ENCODE data around the gene GPATCH3. TPM values are rescaled to one million over a fixed set of nuclear protein-coding genes. Genes with fewer than 3 reads are reported as not detected.

The GPATCH3 gene
- total RNA-seq, 1 donor from 2014 or later, result 20.4 TPM

GRCh38 chr1:26861889-26862378 lies 38.3 kb downstream of the GPATCH3 start:
- no peak for DNase-seq (ENCODE audit: extremely low spot score, unreplicated experiment)
- Mint-ChIP-seq H3K27me3 (ENCODE audit: unreplicated experiment) (no peaks in the 10 kb centered on the region), H3K4me1 (ENCODE audit: unreplicated experiment) (peaks cover 22% of the 10 kb centered on the region), H3K4me3 (ENCODE audit: unreplicated experiment) (no peak overlapping the region), H3K9me3 (ENCODE audit: unreplicated experiment) (no peaks in the 10 kb centered on the region), H3K27ac (ENCODE audit: unreplicated experiment) (no peak overlapping the region), H3K36me3 (ENCODE audit: unreplicated experiment) (no peaks in the 10 kb centered on the region)
- TF ChIP-seq CTCF (IDR thresholded peaks at IDR 0.05), result no peak

- peak; percentile 41 for TF ChIP-seq CTCF (IDR thresholded peaks at IDR 0.05)
- no peak for DNase-seq (ENCODE audit: extremely low spot score, unreplicated experiment)
- Mint-ChIP-seq H3K9me3 (ENCODE audit: unreplicated experiment) (no peaks in the 10 kb centered on the region), H3K27ac (ENCODE audit: unreplicated experiment) (peak overlapping the region; percentile 44), H3K4me1 (ENCODE audit: unreplicated experiment) (peaks cover 22% of the 10 kb centered on the region), H3K4me3 (ENCODE audit: unreplicated experiment) (no peak overlapping the region), H3K27me3 (ENCODE audit: unreplicated experiment) (no peaks in the 10 kb centered on the region), H3K36me3 (ENCODE audit: unreplicated experiment) (no peaks in the 10 kb centered on the region)
These were observed 39.0 kb downstream of the GPATCH3 start for GRCh38 chr1:26861286-26861701.

GRCh38 chr1:26858891-26859640 lies 41.2 kb downstream of the GPATCH3 start:
- H3K9me3 Mint-ChIP-seq (ENCODE audit: unreplicated experiment), result no peaks in the 10 kb centered on the region
- DNase-seq (ENCODE audit: extremely low spot score, unreplicated experiment), result no peak
- peaks cover 8% of the 10 kb centered on the region for H3K36me3 Mint-ChIP-seq (ENCODE audit: unreplicated experiment)
- no peak overlapping the region for H3K4me3 Mint-ChIP-seq (ENCODE audit: unreplicated experiment)
- no peak for TF ChIP-seq CTCF (IDR thresholded peaks at IDR 0.05)
- peaks cover 9% of the 10 kb centered on the region for H3K4me1 Mint-ChIP-seq (ENCODE audit: unreplicated experiment)
- no peaks in the 10 kb centered on the region for H3K27me3 Mint-ChIP-seq (ENCODE audit: unreplicated experiment)
- H3K27ac Mint-ChIP-seq (ENCODE audit: unreplicated experiment), result no peak overlapping the region

GRCh38 chr1:26858160-26858559 lies 42.1 kb downstream of the GPATCH3 start:
- no peaks in the 10 kb centered on the region for H3K9me3 Mint-ChIP-seq (ENCODE audit: unreplicated experiment)
- H3K36me3 Mint-ChIP-seq (ENCODE audit: unreplicated experiment), result peaks cover 13% of the 10 kb centered on the region
- no peak for TF ChIP-seq CTCF (IDR thresholded peaks at IDR 0.05)
- H3K4me1 Mint-ChIP-seq (ENCODE audit: unreplicated experiment), result peaks cover 6% of the 10 kb centered on the region
- H3K4me3 Mint-ChIP-seq (ENCODE audit: unreplicated experiment), result no peak overlapping the region
- no peak overlapping the region for H3K27ac Mint-ChIP-seq (ENCODE audit: unreplicated experiment)
- H3K27me3 Mint-ChIP-seq (ENCODE audit: unreplicated experiment), result no peaks in the 10 kb centered on the region
- DNase-seq (ENCODE audit: extremely low spot score, unreplicated experiment), result no peak

GRCh38 chr1:26857473-26858060 lies 42.7 kb downstream of the GPATCH3 start:
- H3K36me3 Mint-ChIP-seq (ENCODE audit: unreplicated experiment), result peaks cover 18% of the 10 kb centered on the region
- no peak overlapping the region for H3K4me3 Mint-ChIP-seq (ENCODE audit: unreplicated experiment)
- DNase-seq (ENCODE audit: extremely low spot score, unreplicated experiment), result no peak
- no peaks in the 10 kb centered on the region for H3K27me3 Mint-ChIP-seq (ENCODE audit: unreplicated experiment)
- H3K9me3 Mint-ChIP-seq (ENCODE audit: unreplicated experiment), result no peaks in the 10 kb centered on the region
- no peak for TF ChIP-seq CTCF (IDR thresholded peaks at IDR 0.05)
- H3K27ac Mint-ChIP-seq (ENCODE audit: unreplicated experiment), result no peak overlapping the region
- peaks cover 9% of the 10 kb centered on the region for H3K4me1 Mint-ChIP-seq (ENCODE audit: unreplicated experiment)

All from osteocyte (in vitro differentiated cells).